ENCODE results near the gene FOXN3. TPM values are rescaled to one million over a fixed set of nuclear protein-coding genes. Genes with fewer than 3 reads are reported as not detected.
"Not testable (repeated sequence)": the region's sequence is repeated elsewhere in the genome, so short reads cannot be mapped to it uniquely, and the experiment has no call there.

Gene FOXN3
- total RNA-seq, 4 donors from 2014 or later, result 27.4 to 91.4 (median 39.2) TPM

DNA sequence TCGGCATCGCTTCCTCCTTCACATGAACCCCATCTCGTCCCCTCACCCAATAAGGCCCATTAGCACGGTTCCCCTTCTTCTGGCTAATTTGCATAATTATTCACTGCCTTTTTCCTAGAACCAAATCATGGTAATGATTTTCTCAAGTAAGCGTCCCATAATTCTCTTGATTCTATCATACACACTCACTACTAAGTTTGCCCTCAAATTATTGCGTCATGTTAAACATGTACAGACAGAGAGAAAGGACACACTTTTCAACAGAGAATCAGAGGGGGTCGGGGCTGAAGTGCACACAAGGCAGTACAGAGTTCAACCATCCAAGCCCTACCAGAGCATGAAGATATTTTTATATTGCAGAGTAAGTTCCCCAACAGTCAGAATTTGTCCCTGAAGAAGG is 256.6 kb downstream of the FOXN3 start:
- DNase-seq, result no peak
- Histone ChIP-seq H3K4me3 (no peak overlapping the region), H3K9me3 (no peaks in the 10 kb centered on the region), H3K27me3 (no peaks in the 10 kb centered on the region), H3K27ac (no peak overlapping the region), H3K4me1 (peaks cover 6 to 15% (median 8%) of the 10 kb centered on the region in 3 donors), H3K36me3 (peaks cover 0 to 73% (median 7%) of the 10 kb centered on the region in 3 donors)
- WGBS, 2 donors, result 68 to 85% methylated on average over 6 to 7 of the region's 7 CpGs
- no peak for TF ChIP-seq POLR2A (IDR thresholded peaks at IDR 0.05)
- TF ChIP-seq, protein P1, sequence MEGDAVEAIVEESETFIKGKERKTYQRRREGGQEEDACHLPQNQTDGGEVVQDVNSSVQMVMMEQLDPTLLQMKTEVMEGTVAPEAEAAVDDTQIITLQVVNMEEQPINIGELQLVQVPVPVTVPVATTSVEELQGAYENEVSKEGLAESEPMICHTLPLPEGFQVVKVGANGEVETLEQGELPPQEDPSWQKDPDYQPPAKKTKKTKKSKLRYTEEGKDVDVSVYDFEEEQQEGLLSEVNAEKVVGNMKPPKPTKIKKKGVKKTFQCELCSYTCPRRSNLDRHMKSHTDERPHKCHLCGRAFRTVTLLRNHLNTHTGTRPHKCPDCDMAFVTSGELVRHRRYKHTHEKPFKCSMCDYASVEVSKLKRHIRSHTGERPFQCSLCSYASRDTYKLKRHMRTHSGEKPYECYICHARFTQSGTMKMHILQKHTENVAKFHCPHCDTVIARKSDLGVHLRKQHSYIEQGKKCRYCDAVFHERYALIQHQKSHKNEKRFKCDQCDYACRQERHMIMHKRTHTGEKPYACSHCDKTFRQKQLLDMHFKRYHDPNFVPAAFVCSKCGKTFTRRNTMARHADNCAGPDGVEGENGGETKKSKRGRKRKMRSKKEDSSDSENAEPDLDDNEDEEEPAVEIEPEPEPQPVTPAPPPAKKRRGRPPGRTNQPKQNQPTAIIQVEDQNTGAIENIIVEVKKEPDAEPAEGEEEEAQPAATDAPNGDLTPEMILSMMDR (IDR thresholded peaks at IDR 0.05), result no peak
- intact Hi-C loops (cut with DNase I), result no loop called here

DNA sequence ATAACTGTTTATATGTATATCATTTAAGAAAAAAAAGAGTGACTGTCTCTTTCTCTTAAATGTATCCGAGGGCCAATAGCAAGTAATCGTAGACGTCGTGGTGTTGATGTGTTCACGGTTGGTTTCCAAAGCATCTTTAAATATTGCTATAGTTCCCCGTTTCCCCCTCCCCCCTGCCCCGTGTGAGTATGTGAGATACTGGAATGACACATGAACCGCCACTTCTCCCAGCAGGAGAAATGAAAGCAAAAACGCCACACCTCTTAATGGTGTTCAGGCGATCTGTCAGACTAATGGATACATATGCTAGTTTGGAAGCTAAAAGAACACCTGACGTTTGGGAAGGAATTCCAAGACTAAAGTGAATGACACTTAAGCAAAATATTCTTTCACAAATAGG is 258.3 kb downstream of the FOXN3 start:
- H3K36me3 ChIP-seq, result peaks cover 0 to 74% (median 7%) of the 10 kb centered on the region in 3 donors
- H3K27ac ChIP-seq, result no peak overlapping the region
- H3K4me1 ChIP-seq, result no peaks in the 10 kb centered on the region
- no peak for DNase-seq
- H3K4me3 ChIP-seq, result no peak overlapping the region
- no peaks in the 10 kb centered on the region for H3K27me3 ChIP-seq
- H3K9me3 ChIP-seq, result no peaks in the 10 kb centered on the region
- intact Hi-C loops (cut with DNase I), result no loop called here
- 88 to 94% methylated on average over 10 to 11 of the region's 11 CpGs for WGBS, 2 donors
- no peak for TF ChIP-seq POLR2A (IDR thresholded peaks at IDR 0.05)
- TF ChIP-seq, protein P1 (IDR thresholded peaks at IDR 0.05), result no peak

DNA sequence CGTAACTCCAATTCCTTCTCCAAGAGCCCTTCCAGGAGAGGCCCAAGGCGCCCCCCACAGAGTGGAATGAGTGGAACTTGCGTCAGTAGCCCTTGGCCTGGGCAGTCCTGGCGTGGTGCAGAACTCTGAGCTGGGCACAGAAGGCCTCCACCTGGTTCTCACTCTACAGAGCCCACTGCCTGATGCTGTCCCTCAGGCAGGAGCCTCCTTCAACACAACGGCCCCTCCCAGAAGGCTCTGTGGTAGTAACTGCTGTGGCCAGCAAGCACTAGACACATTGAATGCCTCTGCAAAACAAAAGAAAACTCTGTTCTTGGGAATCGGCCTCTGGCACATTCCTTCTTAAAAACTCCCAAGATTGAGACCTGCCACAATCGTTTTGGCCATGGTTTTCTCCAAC is 258.9 kb downstream of the FOXN3 start:
- DNase-seq; H3K27ac ChIP-seq; H3K9me3 ChIP-seq; H3K4me1 ChIP-seq; H3K27me3 ChIP-seq; H3K4me3 ChIP-seq; intact Hi-C loops (cut with DNase I): not testable (repeated sequence)
- peaks cover 0 to 68% (median 7%) of the 10 kb centered on the region in 3 donors for H3K36me3 ChIP-seq
- 66 to 82% methylated on average over 3 to 7 of the region's 7 CpGs for WGBS, 2 donors

DNA sequence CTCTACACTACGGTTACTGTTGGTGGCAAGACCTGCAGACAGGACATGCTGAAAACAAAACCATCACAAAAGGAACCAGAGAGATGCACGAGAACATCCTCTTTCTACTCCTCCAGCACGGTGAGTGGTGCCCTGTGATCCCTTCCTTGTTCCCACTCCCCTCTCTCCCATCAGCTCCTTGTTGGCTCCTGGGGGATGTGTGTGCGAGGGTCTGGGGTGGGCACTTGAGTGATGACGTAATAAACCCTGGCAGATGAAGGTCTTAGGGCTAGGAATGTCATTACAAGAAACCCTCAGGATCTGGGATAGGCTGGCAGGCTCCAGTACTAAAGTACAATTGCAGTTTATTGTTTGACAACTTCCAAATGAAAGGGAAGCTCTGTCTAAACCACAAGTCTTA is 261.5 kb downstream of the FOXN3 start:
- intact Hi-C loops (cut with DNase I), result no loop called here
- H3K4me1 ChIP-seq, result no peaks in the 10 kb centered on the region
- H3K36me3 ChIP-seq, result peaks cover 0 to 42% (median 0%) of the 10 kb centered on the region in 3 donors
- 80 to 87% methylated on average over 5 of the region's 5 CpGs for WGBS, 2 donors
- no peak for DNase-seq
- H3K4me3 ChIP-seq, result no peak overlapping the region
- no peak for TF ChIP-seq POLR2A (IDR thresholded peaks at IDR 0.05)
- TF ChIP-seq, protein P1 (IDR thresholded peaks at IDR 0.05), result no peak
- H3K27me3 ChIP-seq, result no peaks in the 10 kb centered on the region
- H3K27ac ChIP-seq, result no peak overlapping the region
- H3K9me3 ChIP-seq, result no peaks in the 10 kb centered on the region

DNA sequence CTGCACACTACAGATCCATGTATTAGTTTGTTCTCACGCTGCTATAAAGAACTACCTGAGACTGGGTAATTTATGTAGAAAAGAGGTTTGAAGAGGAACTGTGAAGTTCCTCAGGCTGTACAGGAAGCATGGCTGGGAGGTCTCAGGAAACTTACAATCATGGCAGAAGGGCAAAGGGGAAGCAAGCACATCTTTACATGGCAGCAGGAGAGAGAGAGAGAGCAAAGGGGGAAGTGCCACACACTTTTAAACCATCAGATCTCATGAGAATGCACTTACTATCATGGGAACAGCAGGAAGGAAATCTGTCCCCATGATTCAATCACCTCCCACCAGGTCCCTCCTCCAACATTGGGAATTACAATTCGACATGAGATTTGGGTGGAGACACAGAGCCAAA is 265.3 kb downstream of the FOXN3 start:
- H3K36me3 ChIP-seq, result peaks cover 0 to 17% (median 0%) of the 10 kb centered on the region in 3 donors
- intact Hi-C loops (cut with DNase I); H3K9me3 ChIP-seq; H3K4me1 ChIP-seq; H3K4me3 ChIP-seq; H3K27me3 ChIP-seq; H3K27ac ChIP-seq; DNase-seq: not testable (repeated sequence)
- 81 to 89% methylated on average over 2 of the region's 2 CpGs for WGBS, 2 donors

DNA sequence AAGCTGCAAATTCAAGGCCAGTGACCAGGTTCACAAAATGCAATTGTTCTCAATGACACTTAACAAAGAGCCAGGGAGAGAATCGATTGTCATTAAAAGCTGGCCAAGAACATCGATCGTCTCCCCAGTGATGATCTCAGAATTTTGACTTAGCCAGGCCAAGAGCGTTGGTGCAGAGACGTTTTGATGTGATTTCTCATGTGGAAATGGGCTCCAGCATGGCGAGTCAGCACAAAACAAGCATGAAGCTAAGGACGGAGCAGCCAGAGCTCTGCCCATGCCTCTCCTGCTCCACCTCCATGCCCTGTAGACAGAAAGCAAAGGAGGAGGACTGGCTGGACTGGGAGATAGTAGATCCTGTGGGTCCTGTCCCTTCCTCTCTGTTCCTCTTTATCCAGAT is 270.8 kb downstream of the FOXN3 start:
- TF ChIP-seq POLR2A (IDR thresholded peaks at IDR 0.05), result no peak
- TF ChIP-seq, protein P1 (IDR thresholded peaks at IDR 0.05), result no peak
- no peaks in the 10 kb centered on the region for H3K36me3 ChIP-seq
- WGBS, 2 donors, result 65 to 72% methylated on average over 3 to 7 of the region's 7 CpGs
- no peak overlapping the region for H3K27ac ChIP-seq
- intact Hi-C loops (cut with DNase I), result no loop called here
- H3K27me3 ChIP-seq, result no peaks in the 10 kb centered on the region
- no peak for DNase-seq
- no peak overlapping the region for H3K4me3 ChIP-seq
- no peaks in the 10 kb centered on the region for H3K9me3 ChIP-seq
- peaks cover 0 to 10% (median 0%) of the 10 kb centered on the region in 3 donors for H3K4me1 ChIP-seq
